ENCODE results near the gene PVRIG. TPM values are rescaled to one million over a fixed set of nuclear protein-coding genes. Genes with fewer than 3 reads are reported as not detected.

The PVRIG gene
- total RNA-seq, 1 experiment from 2014 or later = 0.70 TPM

GRCh38 chr7:100209493-100209892, 10.3 kb upstream of the PVRIG start:
- no peak overlapping the region for H2AK5ac ChIP-seq (ENCODE audit: insufficient read length, low read length)
- H4K5ac ChIP-seq (ENCODE audit: insufficient read length, low read depth, low read length) = no peak overlapping the region
- no peak overlapping the region for H2BK12ac ChIP-seq (ENCODE audit: insufficient read length, low read depth, low read length)

More at GRCh38 chr7:100209493-100209892, 10.3 kb upstream of the PVRIG start:
- no peak for TF ChIP-seq CTCF (conservative IDR thresholded peaks at IDR 0.05)
- Histone ChIP-seq H3K79me1 (ENCODE audit: insufficient read depth, low read depth, low read length, poor library complexity, severe bottlenecking) (no peaks in the 10 kb centered on the region), H3K4ac (ENCODE audit: low read depth, low read length) (no peak overlapping the region), H2BK120ac (ENCODE audit: low read depth, low read length, poor library complexity, severe bottlenecking) (no peak overlapping the region), H3K79me2 (ENCODE audit: insufficient read depth, low read length) (no peaks in the 10 kb centered on the region), H3K27ac (ENCODE audit: insufficient read length, low read depth, low read length) (no peak overlapping the region), H2BK15ac (ENCODE audit: low read depth, low read length) (no peak overlapping the region), H3K27me3 (ENCODE audit: insufficient read depth, low read length) (peaks cover 3% of the 10 kb centered on the region; the same call in 1 of the 2 replicates), H3K23me2 (ENCODE audit: insufficient read length, low read depth, low read length, poor library complexity, severe bottlenecking) (no peaks in the 10 kb centered on the region), H3K23ac (ENCODE audit: insufficient read length, low read depth, low read length) (no peak overlapping the region), H2AFZ (ENCODE audit: low read length) (no peak overlapping the region), H3K56ac (ENCODE audit: insufficient read length, low read depth, low read length) (no peak overlapping the region), H3K9me3 (ENCODE audit: control insufficient read depth, low read depth, low read length) (no peaks in the 10 kb centered on the region), H3K9ac (ENCODE audit: extremely low read depth, insufficient read length, low read length) (no peak overlapping the region), H2BK5ac (ENCODE audit: insufficient read length, low read length) (no peak overlapping the region), H4K91ac (ENCODE audit: insufficient read length, low read depth, low read length) (no peak overlapping the region), H3T11ph (ENCODE audit: low read length) (no peak overlapping the region), H3K14ac (ENCODE audit: insufficient read depth, low read length) (no peak overlapping the region), H3K18ac (ENCODE audit: insufficient read length, low read depth, low read length) (no peak overlapping the region), H4K20me1 (ENCODE audit: control insufficient read depth, insufficient read depth, insufficient read length) (no peaks in the 10 kb centered on the region), H3K4me1 (ENCODE audit: insufficient read depth, low read length) (no peaks in the 10 kb centered on the region), H2BK20ac (ENCODE audit: low read depth, low read length, poor library complexity, severe bottlenecking) (no peak overlapping the region), H4K8ac (replicated peaks; ENCODE audit: insufficient read length, low read depth, low read length) (no peak overlapping the region), H3K4me2 (ENCODE audit: insufficient read depth, insufficient read length, low read length) (no peak overlapping the region)
- no peak for DNase-seq
- no peaks in the 10 kb centered on the region for H3K36me3 Mint-ChIP-seq (ENCODE audit: insufficient read depth in 1 of 3, low read depth in 3 of 3)
- peaks cover 10 to 26% of the 10 kb centered on the region in 2 experiments for H3K4me1 Mint-ChIP-seq
- H3K27ac Mint-ChIP-seq = no peak overlapping the region
- H3K9me3 Mint-ChIP-seq = no peaks in the 10 kb centered on the region
- H3K27me3 Mint-ChIP-seq (ENCODE audit: low read depth) = peaks cover 66% of the 10 kb centered on the region
- no CpG with 5 or more reads among the region's 6 CpGs for WGBS (ENCODE audit: extremely low coverage, insufficient read length, low lambda C conversion rate)
- H3K4me3 Mint-ChIP-seq = no peak overlapping the region

Data from H9 (cell line).